HepG2 (cell line): ENCODE data around the gene SASS6. TPM values are rescaled to one million over a fixed set of nuclear protein-coding genes. Genes with fewer than 3 reads are reported as not detected.

ENCODE experiments used
- ARNT2 ChIP-seq: sonication (generic); formaldehyde crosslinking; IDR thresholded peaks from 2 replicates; pipeline ENCODE4 v1.8.0; 2022; ENCODE audit warnings: mild to moderate bottlenecking, low read depth, missing genetic modification reagents, moderate library complexity
- CREB3 ChIP-seq: sonication (generic); formaldehyde crosslinking; IDR thresholded peaks from 2 replicates; pipeline ENCODE4 v1.5.0; 2020; ENCODE audit warnings: missing genetic modification reagents
- DMAP1 ChIP-seq: IDR thresholded peaks from 2 replicates; pipeline ENCODE4 v1.6.1; 2016
- FOXJ3 ChIP-seq: sonication (generic); formaldehyde crosslinking; IDR thresholded peaks from 2 replicates; pipeline ENCODE4 v1.4.0; 2020; ENCODE audit warnings: missing genetic modification reagents, mild to moderate bottlenecking, borderline replicate concordance
- HDAC1 ChIP-seq: sonication (generic); formaldehyde crosslinking; IDR thresholded peaks from 2 replicates; pipeline ENCODE4 v1.5.1; 2020; ENCODE audit warnings: mild to moderate bottlenecking, missing genetic modification reagents
- HOXD1 ChIP-seq: sonication (generic); formaldehyde crosslinking; IDR thresholded peaks from 2 replicates; pipeline ENCODE4 v1.5.0; 2020; ENCODE audit warnings: missing genetic modification reagents
- NKX3-1 ChIP-seq: sonication (generic); formaldehyde crosslinking; IDR thresholded peaks from 2 replicates; pipeline ENCODE4 v1.5.0; 2020; ENCODE audit warnings: missing genetic modification reagents
- PLRG1 ChIP-seq: fragments of 450-650 bp; conservative IDR thresholded peaks from 2 replicates; pipeline ENCODE4 v1.6.1; 2016
- ZBTB14 ChIP-seq: sonication (generic); formaldehyde crosslinking; IDR thresholded peaks from 2 replicates; pipeline ENCODE4 v1.4.0; 2020; ENCODE audit warnings: missing genetic modification reagents
- ZFAT ChIP-seq: sonication (generic); formaldehyde crosslinking; conservative IDR thresholded peaks from 2 replicates; pipeline ENCODE4 v1.8.1; 2023; ENCODE audit warnings: missing genetic modification reagents, inconsistent platforms
- ZNF121 ChIP-seq: sonication (generic); formaldehyde crosslinking; IDR thresholded peaks from 2 replicates; pipeline ENCODE4 v1.5.0; 2020; ENCODE audit warnings: mild to moderate bottlenecking, missing genetic modification reagents
- ZNF230 ChIP-seq: sonication (generic); formaldehyde crosslinking; IDR thresholded peaks from 2 replicates; pipeline ENCODE4 v1.4.0; 2020; ENCODE audit warnings: mild to moderate bottlenecking, missing genetic modification reagents
- ZNF3 ChIP-seq: IDR thresholded peaks from 2 replicates; pipeline ENCODE4 v1.7.0; 2017; ENCODE audit warnings: inconsistent platforms
- ZNF562 ChIP-seq: sonication (generic); formaldehyde crosslinking; IDR thresholded peaks from 2 replicates; pipeline ENCODE4 v1.8.0; 2022; ENCODE audit warnings: missing genetic modification reagents, borderline replicate concordance
- ZNF691 ChIP-seq: sonication (generic); formaldehyde crosslinking; IDR thresholded peaks from 2 replicates; pipeline ENCODE4 v1.4.0; 2020; ENCODE audit warnings: missing genetic modification reagents, low read depth, mild to moderate bottlenecking, borderline replicate concordance
- polyA plus RNA-seq, 8 experiments: library from polyadenylated mRNA; depleted of rRNA in 3 of 8; stranded (reverse) in 7 of 8; unstranded in 1 of 8; fragments of >200 nt; fragmentation: Illumina TruSeq in 4 of 8; extraction: Trizol in 4 of 8; gene quantifications; 2 replicates each; pipeline versions ENCODE4 v1.2.1 to v1.2.3, GENCODE V29; 2011 to 2016; ENCODE audit warnings: low read depth in 4 of 8, missing spikeins in 1 of 8, mixed read lengths in 1 of 8; ENCODE audit not compliant: insufficient read depth in 1 of 8
- total RNA-seq, 5 experiments: library from RNA; depleted of rRNA; stranded (reverse); fragments of >200 nt; fragmentation: Illumina TruSeq; extraction: Trizol; gene quantifications; 2 replicates each; pipeline ENCODE4 v1.2.3, GENCODE V29; 2016; ENCODE audit warnings: low read depth in 1 of 5
- TF ChIP-seq, protein P1 (sequence below): sonication (generic); formaldehyde crosslinking; IDR thresholded peaks from 2 replicates; pipeline ENCODE4 v1.4.0; 2020; ENCODE audit warnings: missing genetic modification reagents
- TF ChIP-seq, protein P2 (sequence below): sonication (generic); formaldehyde crosslinking; IDR thresholded peaks from 2 replicates; pipeline ENCODE4 v1.5.1; 2020; ENCODE audit warnings: missing genetic modification reagents, mild to moderate bottlenecking, borderline replicate concordance
- TF ChIP-seq, protein P3 (sequence below): IDR thresholded peaks from 2 replicates; pipeline ENCODE4 v1.6.1; 2016; ENCODE audit warnings: mild to moderate bottlenecking

Gene SASS6
- total and polyA plus RNA-seq, 2 of the 13 experiments (the other 11 are each of a cell fraction or from before 2014, with no cell fraction given), result 2.3 to 10.7 TPM

- no peak for TF ChIP-seq FOXJ3 (CRISPR knock-in tag)
- TF ChIP-seq, protein P1, sequence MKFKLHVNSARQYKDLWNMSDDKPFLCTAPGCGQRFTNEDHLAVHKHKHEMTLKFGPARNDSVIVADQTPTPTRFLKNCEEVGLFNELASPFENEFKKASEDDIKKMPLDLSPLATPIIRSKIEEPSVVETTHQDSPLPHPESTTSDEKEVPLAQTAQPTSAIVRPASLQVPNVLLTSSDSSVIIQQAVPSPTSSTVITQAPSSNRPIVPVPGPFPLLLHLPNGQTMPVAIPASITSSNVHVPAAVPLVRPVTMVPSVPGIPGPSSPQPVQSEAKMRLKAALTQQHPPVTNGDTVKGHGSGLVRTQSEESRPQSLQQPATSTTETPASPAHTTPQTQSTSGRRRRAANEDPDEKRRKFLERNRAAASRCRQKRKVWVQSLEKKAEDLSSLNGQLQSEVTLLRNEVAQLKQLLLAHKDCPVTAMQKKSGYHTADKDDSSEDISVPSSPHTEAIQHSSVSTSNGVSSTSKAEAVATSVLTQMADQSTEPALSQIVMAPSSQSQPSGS (CRISPR knock-in tag), result no peak
- TF ChIP-seq ZBTB14 (CRISPR knock-in tag), result peak; percentile 38; the same call in 1 of the 2 replicates
- TF ChIP-seq ZNF230 (CRISPR knock-in tag), result 0 out of 2 replicates have a peak, but pooled peaks have one; percentile 20
- no peak for TF ChIP-seq HOXD1 (CRISPR knock-in tag)
- TF ChIP-seq NKX3-1 (CRISPR knock-in tag), result 0 out of 2 replicates have a peak, but pooled peaks have one; percentile 26
- TF ChIP-seq CREB3 (CRISPR knock-in tag), result peak; percentile 44; the same call in 1 of the 2 replicates
- no peak for TF ChIP-seq ZNF121 (CRISPR knock-in tag)
- peak; percentile 55; the same call in 1 of the 2 replicates for TF ChIP-seq DMAP1 (CRISPR knock-in tag)
- 0 out of 2 replicates have a peak, but pooled peaks have one; percentile 11 for TF ChIP-seq ZNF3 (CRISPR knock-in tag)
- 0 out of 2 replicates have a peak, but pooled peaks have one; percentile 25 for TF ChIP-seq ZNF691 (CRISPR knock-in tag)
- no peak for TF ChIP-seq ZNF562
- TF ChIP-seq, protein P2, sequence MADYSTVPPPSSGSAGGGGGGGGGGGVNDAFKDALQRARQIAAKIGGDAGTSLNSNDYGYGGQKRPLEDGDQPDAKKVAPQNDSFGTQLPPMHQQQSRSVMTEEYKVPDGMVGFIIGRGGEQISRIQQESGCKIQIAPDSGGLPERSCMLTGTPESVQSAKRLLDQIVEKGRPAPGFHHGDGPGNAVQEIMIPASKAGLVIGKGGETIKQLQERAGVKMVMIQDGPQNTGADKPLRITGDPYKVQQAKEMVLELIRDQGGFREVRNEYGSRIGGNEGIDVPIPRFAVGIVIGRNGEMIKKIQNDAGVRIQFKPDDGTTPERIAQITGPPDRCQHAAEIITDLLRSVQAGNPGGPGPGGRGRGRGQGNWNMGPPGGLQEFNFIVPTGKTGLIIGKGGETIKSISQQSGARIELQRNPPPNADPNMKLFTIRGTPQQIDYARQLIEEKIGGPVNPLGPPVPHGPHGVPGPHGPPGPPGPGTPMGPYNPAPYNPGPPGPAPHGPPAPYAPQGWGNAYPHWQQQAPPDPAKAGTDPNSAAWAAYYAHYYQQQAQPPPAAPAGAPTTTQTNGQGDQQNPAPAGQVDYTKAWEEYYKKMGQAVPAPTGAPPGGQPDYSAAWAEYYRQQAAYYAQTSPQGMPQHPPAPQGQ (CRISPR knock-in tag), result peak; percentile 33; the same call in 1 of the 2 replicates
- no peak for TF ChIP-seq ARNT2 (CRISPR knock-in tag)
- peak; percentile 87 for TF ChIP-seq HDAC1 (CRISPR knock-in tag)
- TF ChIP-seq ZFAT (CRISPR knock-in tag), result 0 out of 2 replicates have a peak, but pooled peaks have one; percentile 44
- TF ChIP-seq, protein P3, sequence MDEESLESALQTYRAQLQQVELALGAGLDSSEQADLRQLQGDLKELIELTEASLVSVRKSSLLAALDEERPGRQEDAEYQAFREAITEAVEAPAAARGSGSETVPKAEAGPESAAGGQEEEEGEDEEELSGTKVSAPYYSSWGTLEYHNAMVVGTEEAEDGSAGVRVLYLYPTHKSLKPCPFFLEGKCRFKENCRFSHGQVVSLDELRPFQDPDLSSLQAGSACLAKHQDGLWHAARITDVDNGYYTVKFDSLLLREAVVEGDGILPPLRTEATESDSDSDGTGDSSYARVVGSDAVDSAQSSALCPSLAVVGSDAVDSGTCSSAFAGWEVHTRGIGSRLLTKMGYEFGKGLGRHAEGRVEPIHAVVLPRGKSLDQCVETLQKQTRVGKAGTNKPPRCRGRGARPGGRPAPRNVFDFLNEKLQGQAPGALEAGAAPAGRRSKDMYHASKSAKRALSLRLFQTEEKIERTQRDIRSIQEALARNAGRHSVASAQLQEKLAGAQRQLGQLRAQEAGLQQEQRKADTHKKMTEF (CRISPR knock-in tag), result peak; percentile 81; the same call in 1 of the 2 replicates
- no peak for TF ChIP-seq PLRG1
Observed at GRCh38 chr1:100037927-100038659, 94.6 kb downstream of the SASS6 start (continued).
